ENCODE data around the gene CYSRT1.

DNA sequence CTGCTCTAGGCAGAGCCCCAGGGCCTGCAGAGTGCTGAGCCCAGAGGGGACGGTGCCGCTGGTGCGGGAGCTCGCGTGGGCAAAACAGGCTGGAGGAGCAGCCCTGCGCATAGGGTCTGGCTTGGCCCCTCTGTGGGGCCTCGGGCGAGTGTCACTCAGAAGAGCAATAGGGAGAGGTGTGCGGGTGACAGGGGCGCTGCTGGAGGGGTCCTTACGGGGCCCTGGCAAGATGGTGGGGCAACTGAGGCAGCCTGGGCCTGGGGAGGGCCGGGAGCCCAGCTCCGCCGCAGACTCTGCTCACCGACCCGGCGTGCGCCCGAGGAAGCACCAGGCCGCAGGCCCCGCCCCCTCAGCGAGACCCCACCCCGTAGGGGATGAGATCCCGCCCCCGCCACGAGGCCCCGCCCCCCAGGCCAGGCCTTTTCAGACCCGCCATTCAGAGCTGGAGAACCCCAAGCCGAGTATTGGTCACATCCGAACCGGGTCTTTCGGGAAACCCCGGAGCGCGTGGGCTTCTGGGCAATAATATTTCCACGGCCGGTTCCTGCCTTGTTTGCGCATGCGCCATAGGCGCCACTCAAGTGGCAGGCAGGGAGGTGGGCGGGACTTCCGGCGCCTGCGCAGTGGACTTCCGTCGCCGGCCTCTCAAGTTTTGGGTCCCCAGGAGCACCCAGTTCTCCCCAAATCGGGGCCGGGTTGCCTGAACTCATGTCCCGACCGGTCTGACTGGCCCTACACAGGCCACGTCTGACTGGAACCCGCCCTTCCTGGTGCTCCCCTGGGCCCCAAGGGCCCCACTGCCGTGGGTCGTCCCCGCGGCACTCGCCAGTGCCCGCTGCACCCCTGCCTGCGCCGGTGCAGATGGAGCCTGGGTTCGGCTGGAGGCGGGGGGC is 1.6 kb upstream of the CYSRT1 start:
- TF ChIP-seq ZBTB11 (tag by site-specific recombination; conservative IDR thresholded peaks at IDR 0.05; ENCODE audit: low read depth) (peak; percentile 97), ZNF292 (tag by site-specific recombination; IDR thresholded peaks at IDR 0.05; ENCODE audit: borderline replicate concordance, low read depth) (no peak), ZNF610 (tag by site-specific recombination; IDR thresholded peaks at IDR 0.05; ENCODE audit: borderline replicate concordance) (no peak), TCF7L2 (IDR thresholded peaks at IDR 0.05; ENCODE audit: borderline replicate concordance, low read depth, low read length) (no peak), ELK4 (IDR thresholded peaks at IDR 0.05; ENCODE audit: borderline replicate concordance, low read depth, low read length) (no peak), ZNF26 (tag by site-specific recombination; IDR thresholded peaks at IDR 0.05) (no peak), YY1 (tag by site-specific recombination; IDR thresholded peaks at IDR 0.05) (no peak)
- TF ChIP-seq, protein P1, sequence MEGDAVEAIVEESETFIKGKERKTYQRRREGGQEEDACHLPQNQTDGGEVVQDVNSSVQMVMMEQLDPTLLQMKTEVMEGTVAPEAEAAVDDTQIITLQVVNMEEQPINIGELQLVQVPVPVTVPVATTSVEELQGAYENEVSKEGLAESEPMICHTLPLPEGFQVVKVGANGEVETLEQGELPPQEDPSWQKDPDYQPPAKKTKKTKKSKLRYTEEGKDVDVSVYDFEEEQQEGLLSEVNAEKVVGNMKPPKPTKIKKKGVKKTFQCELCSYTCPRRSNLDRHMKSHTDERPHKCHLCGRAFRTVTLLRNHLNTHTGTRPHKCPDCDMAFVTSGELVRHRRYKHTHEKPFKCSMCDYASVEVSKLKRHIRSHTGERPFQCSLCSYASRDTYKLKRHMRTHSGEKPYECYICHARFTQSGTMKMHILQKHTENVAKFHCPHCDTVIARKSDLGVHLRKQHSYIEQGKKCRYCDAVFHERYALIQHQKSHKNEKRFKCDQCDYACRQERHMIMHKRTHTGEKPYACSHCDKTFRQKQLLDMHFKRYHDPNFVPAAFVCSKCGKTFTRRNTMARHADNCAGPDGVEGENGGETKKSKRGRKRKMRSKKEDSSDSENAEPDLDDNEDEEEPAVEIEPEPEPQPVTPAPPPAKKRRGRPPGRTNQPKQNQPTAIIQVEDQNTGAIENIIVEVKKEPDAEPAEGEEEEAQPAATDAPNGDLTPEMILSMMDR (tag by site-specific recombination; IDR thresholded peaks at IDR 0.05), result no peak
- TF ChIP-seq, protein P2, sequence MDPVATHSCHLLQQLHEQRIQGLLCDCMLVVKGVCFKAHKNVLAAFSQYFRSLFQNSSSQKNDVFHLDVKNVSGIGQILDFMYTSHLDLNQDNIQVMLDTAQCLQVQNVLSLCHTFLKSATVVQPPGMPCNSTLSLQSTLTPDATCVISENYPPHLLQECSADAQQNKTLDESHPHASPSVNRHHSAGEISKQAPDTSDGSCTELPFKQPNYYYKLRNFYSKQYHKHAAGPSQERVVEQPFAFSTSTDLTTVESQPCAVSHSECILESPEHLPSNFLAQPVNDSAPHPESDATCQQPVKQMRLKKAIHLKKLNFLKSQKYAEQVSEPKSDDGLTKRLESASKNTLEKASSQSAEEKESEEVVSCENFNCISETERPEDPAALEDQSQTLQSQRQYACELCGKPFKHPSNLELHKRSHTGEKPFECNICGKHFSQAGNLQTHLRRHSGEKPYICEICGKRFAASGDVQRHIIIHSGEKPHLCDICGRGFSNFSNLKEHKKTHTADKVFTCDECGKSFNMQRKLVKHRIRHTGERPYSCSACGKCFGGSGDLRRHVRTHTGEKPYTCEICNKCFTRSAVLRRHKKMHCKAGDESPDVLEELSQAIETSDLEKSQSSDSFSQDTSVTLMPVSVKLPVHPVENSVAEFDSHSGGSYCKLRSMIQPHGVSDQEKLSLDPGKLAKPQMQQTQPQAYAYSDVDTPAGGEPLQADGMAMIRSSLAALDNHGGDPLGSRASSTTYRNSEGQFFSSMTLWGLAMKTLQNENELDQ (tag by site-specific recombination; IDR thresholded peaks at IDR 0.05; ENCODE audit: low read depth), result no peak
- TF ChIP-seq, protein P3, sequence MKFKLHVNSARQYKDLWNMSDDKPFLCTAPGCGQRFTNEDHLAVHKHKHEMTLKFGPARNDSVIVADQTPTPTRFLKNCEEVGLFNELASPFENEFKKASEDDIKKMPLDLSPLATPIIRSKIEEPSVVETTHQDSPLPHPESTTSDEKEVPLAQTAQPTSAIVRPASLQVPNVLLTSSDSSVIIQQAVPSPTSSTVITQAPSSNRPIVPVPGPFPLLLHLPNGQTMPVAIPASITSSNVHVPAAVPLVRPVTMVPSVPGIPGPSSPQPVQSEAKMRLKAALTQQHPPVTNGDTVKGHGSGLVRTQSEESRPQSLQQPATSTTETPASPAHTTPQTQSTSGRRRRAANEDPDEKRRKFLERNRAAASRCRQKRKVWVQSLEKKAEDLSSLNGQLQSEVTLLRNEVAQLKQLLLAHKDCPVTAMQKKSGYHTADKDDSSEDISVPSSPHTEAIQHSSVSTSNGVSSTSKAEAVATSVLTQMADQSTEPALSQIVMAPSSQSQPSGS (tag by site-specific recombination; IDR thresholded peaks at IDR 0.05; ENCODE audit: low read depth), result no peak
